ENCODE measurements around the gene SLC4A3. TPM values are rescaled to one million over a fixed set of nuclear protein-coding genes. Genes with fewer than 3 reads are reported as not detected.

The SLC4A3 gene
- total RNA-seq, 1 experiment from 2014 or later, result 11.6 TPM

GRCh38 chr2:219684721-219685689 lies 57.6 kb downstream of the SLC4A3 start:
- no peak for TF ChIP-seq CTCF (conservative IDR thresholded peaks at IDR 0.05; ENCODE audit: low read depth, low read length)
- TF ChIP-seq EZH2 (IDR thresholded peaks at IDR 0.05; ENCODE audit: low read length, unreplicated experiment), result no peak
- no peak for TF ChIP-seq EZH2phosphoT487 (IDR thresholded peaks at IDR 0.05; ENCODE audit: borderline replicate concordance, low read length)
- H3K27me3 ChIP-seq (ENCODE audit: low read length), result no peaks in the 10 kb centered on the region
- peaks cover 60% of the 10 kb centered on the region for H3K4me1 ChIP-seq (ENCODE audit: insufficient read depth, low read length)
- peak overlapping the region; percentile 71 for H3K9ac ChIP-seq (ENCODE audit: low read length)
- H4K20me1 ChIP-seq (ENCODE audit: low read length), result no peaks in the 10 kb centered on the region
- DNase-seq (peak; percentile 93), ATAC-seq (peak; percentile 78)
- intact Hi-C loops (cut with micrococcal nuclease), result no loop called here
- ChIA-PET CTCF (interaction anchor here (0.7 to 1.0 kb wide), 2 partner anchors 39 to 42 kb away, joined by 3 read pairs; no protein-coding TSS in a partner anchor), POLR2A (ENCODE audit: unreplicated experiment) (interaction anchor here (0.6 kb wide), 2 partner anchors 60 to 1975 kb away, joined by 4 to 5 read pairs; no protein-coding TSS in a partner anchor)
- no peaks in the 10 kb centered on the region for H3K9me2 ChIP-seq (replicated peaks; ENCODE audit: low read length)
- peaks cover 7% of the 10 kb centered on the region for H3F3A ChIP-seq (ENCODE audit: low read length, unreplicated experiment)
- H3K79me2 ChIP-seq (ENCODE audit: low read length), result no peaks in the 10 kb centered on the region
- H3K9me3 ChIP-seq (ENCODE audit: low read length), result no peaks in the 10 kb centered on the region
- peak overlapping the region; percentile 86 for H3K4me2 ChIP-seq (ENCODE audit: low read length)
- peak overlapping the region; percentile 59 for H2AFZ ChIP-seq (ENCODE audit: low read length)
- H3K4me3 ChIP-seq (ENCODE audit: low read length), result peak overlapping the region; percentile 74
- TSS peak; percentile 77 for BruUV-seq (replicated peaks)
- H3K36me3 ChIP-seq (ENCODE audit: low read depth, low read length), result no peaks in the 10 kb centered on the region
- H3K27ac ChIP-seq (ENCODE audit: low read length), result peak overlapping the region; percentile 98

- no peak overlapping the region for H3K4me3 ChIP-seq (ENCODE audit: low read length)
- ATAC-seq, result no peak
- ChIA-PET POLR2A (ENCODE audit: unreplicated experiment) (no interaction called here), CTCF (interaction anchor here (0.6 kb wide), 1 partner anchor 530 kb away, joined by 3 read pairs; no protein-coding TSS in a partner anchor)
- peaks cover 7% of the 10 kb centered on the region for H3F3A ChIP-seq (ENCODE audit: low read length, unreplicated experiment)
- H3K4me1 ChIP-seq (ENCODE audit: insufficient read depth, low read length), result peaks cover 62% of the 10 kb centered on the region
- no peaks in the 10 kb centered on the region for H3K27me3 ChIP-seq (ENCODE audit: low read length)
- no peaks in the 10 kb centered on the region for H3K9me2 ChIP-seq (replicated peaks; ENCODE audit: low read length)
- no peaks in the 10 kb centered on the region for H3K9me3 ChIP-seq (ENCODE audit: low read length)
- H4K20me1 ChIP-seq (ENCODE audit: low read length), result no peaks in the 10 kb centered on the region
- no TSS peak for BruUV-seq (replicated peaks)
- intact Hi-C loops (cut with micrococcal nuclease), result no loop called here
- H3K36me3 ChIP-seq (ENCODE audit: low read depth, low read length), result no peaks in the 10 kb centered on the region
- no peaks in the 10 kb centered on the region for H3K79me2 ChIP-seq (ENCODE audit: low read length)
- H3K27ac ChIP-seq (ENCODE audit: low read length), result peak overlapping the region; percentile 98
- no peak overlapping the region for H2AFZ ChIP-seq (ENCODE audit: low read length)
- 0 out of 2 replicates have a peak overlapping the region, but pooled peaks have one; percentile 8 for H3K4me2 ChIP-seq (ENCODE audit: low read length)
- H3K9ac ChIP-seq (ENCODE audit: low read length), result peak overlapping the region; percentile 81; the same call in 1 of the 2 replicates
- peak; percentile 44 for DNase-seq
- TF ChIP-seq CTCF (conservative IDR thresholded peaks at IDR 0.05; ENCODE audit: low read depth, low read length) (no peak), EZH2 (IDR thresholded peaks at IDR 0.05; ENCODE audit: low read length, unreplicated experiment) (no peak), EZH2phosphoT487 (IDR thresholded peaks at IDR 0.05; ENCODE audit: borderline replicate concordance, low read length) (no peak)
Observed at GRCh38 chr2:219687272-219687671, 59.8 kb downstream of the SLC4A3 start.
